AG08396 (cell line): Measurements from ENCODE around the gene FCAR.
"Not testable (repeated sequence)": the region's sequence is repeated elsewhere in the genome, so short reads cannot be mapped to it uniquely, and the experiment has no call there.

Source experiments
- DNase-seq: peaks from one replicate; pipeline ENCODE4 v3.0.0; 2012; ENCODE audit warnings: low spot score, mixed read lengths

Gene FCAR

DNA sequence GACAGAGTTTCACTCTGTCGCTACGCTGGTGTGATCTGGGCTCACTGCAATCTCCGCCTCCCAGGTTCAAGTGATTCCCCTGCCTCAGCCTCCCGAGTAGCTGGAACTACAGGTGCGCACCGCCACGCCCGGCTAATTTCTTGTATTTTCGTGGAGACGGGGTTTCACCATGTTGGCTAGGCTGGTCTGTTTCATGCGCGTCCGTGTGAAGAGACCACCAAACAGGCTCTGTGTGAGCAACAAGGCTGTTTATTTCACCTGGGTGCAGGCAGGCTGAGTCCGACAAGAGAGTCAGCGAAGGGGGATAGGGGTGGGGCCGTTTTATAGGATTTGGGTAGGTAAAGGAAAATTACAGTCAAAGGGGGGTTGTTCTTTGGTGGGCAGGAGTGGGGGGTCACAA, 20.1 kb downstream of the FCAR start:
- DNase-seq, result not testable (repeated sequence)

DNA sequence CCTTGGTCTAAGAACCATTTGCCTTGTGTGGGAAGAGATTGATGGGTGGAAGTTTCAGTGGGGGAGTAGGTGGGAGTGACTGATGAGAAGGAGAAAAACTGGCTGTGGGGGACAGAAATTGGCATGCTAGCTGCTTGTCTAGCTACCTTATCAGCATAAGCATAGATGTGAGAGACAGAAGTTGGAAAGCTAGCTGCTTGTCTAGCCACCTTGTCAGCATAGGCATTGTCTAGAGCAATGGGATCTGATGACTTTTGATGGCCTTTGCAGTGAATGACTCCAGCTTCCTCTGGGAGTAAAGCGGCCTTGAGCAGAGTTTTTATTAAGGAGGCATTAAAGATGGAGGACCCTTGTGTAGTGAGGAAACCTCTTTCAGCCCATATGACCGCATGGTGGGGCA, 22.0 kb downstream of the FCAR start:
- DNase-seq, result no peak

GRCh38 chr19:54898685-54899084, 24.6 kb downstream of the FCAR start:
- DNase-seq, result not testable (repeated sequence)

DNA sequence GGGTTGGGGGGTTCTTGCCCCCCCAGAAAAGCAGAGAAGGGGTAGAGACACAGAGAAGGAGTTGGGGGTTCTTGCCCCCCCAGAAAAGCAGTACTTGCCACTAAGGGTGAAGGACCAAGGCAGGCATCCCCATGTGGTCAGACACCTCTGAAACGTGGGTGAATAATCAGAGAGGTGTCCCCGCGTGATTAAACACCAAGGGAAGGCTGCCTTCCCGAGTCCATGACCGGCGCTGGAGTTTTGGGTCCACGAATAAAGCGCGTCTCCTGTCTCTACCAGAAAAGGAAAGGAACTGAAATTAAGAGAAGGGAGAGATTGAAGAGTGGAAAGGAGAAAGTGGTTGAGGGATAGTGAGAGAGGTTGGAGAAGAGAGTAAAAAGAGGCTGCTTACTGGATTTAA, 25.6 kb downstream of the FCAR start:
- DNase-seq, result not testable (repeated sequence)

DNA sequence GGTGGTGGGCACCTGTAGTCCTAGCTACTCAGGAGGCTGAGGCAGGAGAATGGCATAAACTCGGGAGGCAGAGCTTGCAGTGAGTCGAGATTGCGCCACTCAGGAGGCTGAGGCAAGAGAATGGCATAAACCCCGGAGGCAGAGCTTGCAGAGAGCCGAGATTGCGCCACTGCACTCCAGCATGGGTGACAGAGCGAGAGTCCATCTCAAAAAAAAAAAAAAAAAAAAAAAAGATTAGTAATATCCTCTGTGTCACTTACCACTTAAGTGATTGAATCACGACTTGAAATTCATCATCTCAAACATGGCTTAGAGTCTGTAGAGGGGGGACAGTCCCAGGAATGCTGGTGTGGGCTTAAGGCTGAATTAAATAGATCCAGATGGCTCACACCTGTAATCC, 27.1 kb downstream of the FCAR start:
- DNase-seq, result not testable (repeated sequence)

DNA sequence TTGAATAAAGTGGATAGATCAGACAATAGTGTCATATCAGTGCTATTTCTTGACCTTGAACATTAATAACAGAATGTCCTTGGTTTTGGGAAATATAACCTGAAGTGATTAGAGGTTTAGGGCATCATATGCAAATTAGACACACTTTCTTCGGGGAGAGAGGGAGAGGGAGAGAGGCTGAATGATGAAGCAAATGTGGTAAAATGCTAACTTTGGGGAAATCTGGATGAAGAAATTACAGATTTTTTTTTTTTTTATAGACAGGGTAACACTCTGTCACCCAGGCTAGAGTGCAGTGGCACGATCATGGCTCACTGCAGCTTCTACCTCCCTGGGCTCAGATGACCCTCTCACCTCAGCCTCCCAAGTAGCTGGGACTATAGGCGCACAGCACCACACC, 28.0 kb downstream of the FCAR start:
- no peak for DNase-seq

GRCh38 chr19:54903303-54903702, 29.3 kb downstream of the FCAR start:
- DNase-seq, result no peak

DNA sequence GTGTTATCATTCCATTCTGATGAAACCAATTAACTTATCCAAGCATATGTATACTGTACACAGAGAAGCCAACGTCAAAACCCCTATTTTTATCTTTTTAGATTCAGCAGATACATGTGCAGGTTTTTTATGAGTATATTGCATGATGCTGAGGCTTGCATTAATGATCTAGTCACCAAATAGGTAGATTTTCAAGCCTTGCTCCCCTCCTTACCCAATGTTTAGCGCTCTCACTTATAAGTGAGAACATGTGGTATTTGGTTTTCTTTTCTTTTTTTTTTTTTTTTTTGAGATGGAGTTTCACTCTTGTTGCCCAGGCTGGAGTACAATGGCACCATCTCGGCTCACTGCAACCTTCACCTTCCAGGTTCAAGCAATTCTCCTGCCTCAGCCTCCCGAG, 30.2 kb downstream of the FCAR start:
- DNase-seq, result not testable (repeated sequence)

GRCh38 chr19:54905421-54905802, 31.4 kb downstream of the FCAR start:
- no peak for DNase-seq

- DNase-seq, result no peak
Observed at GRCh38 chr19:54905803-54906511, 31.9 kb downstream of the FCAR start, which contains the start of gene NCR1. NCR1 (plus strand) TSS chr19:54906148; CDS start chr19:54906188, 40 bp downstream.

DNA sequence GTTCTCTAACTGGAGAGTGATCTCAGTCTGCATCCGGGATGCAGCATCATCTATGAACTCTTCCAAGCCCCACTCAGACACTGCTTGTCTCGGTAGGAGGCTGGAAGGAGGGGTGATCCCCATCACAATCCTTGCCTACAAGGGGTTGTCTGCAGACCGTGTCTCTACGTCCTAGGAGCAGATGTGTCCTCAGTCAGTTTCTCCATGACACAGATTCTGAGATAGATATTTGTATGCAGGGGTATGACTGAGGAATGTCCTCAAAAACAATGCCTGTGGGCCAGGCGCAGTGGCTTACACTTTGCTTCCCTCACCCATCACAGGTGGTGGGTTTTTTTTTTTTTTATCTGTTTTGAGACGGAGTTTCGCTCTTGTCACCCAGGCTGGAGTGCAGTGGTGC, 32.8 kb downstream of the FCAR start:
- DNase-seq, result no peak

- DNase-seq, result not testable (repeated sequence)
Observed at GRCh38 chr19:54907899-54908298, 33.9 kb downstream of the FCAR start.

DNA sequence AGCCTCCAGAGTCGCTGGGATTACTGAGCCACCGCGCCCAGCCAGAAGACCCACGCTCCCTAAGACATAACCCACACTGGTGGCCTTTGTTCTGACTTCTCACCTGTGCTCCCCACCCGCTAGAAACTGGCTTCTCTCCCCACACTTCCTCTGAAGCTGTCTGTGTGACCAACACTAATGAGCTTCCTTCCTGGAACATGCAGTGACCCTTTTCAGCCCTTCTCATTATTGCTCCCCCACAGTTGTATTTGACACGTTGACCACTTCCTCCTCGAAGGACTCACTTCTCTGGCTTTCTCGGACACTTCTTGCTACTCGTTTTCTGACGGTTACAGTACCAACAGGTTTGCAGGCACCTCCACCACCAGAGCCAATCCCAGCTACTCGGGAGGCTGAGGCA, 42.8 kb downstream of the FCAR start:
- DNase-seq, result no peak

DNA sequence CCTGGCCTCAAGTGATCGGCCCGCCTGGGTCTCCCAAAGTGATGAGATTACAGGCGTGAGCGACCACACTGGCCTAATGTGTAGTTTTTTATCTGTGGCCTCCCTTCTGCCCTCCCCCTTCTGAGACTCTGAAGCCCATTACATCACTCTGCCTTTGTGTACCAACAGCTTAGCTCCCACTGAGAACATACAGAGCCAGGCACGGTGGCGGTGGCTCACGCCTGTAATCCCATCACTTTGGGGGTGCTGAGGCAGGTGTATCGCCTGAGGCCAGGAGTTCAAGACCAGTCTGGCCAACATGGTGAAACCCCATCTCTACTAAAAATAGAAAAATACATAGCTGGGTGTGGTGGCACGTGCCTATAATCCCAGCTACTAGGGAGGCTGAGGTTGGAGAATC, 44.5 kb downstream of the FCAR start:
- DNase-seq, result no peak

GRCh38 chr19:54919646-54920563, 45.9 kb downstream of the FCAR start:
- not testable (repeated sequence) for DNase-seq

GRCh38 chr19:54921082-54921481, 47.0 kb downstream of the FCAR start:
- no peak for DNase-seq

DNA sequence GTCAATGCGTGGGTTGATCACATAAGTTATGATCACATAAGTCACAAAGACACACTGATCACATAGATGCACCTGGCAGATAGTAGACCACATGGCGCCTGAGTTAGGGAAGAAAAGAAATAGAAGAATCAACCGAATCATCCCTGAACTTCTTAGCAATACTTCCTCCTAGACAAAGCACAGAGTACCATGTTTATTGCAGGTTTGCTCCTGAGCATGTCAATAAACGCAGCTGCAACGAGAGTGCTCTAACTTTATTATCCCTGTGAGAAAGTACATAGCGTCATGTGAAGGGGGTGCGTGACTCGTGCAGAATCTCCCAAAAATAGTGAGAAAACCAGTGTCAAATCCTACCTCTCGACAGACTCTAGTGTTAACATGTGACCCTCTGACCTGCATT, 49.2 kb downstream of the FCAR start:
- DNase-seq, result no peak

DNA sequence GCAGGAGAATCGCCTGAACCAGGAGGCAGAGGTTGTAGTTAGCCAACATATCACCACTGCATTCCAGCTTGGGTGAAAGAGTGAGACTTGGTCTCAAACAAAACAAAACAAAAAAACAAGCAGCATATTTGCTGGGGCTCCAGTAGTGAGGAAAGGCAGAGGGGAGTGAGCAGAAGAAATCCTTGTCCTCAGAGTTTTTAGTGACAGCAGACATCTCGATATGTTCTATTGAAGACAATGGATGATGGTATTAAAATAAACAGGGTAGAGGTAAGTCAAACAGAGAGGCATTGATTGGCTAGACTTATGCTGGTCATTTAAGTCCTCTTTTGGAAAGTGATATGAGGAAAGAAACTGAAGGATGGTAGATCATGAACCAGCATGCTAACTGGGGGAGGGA, 54.3 kb downstream of the FCAR start:
- DNase-seq, result no peak

GRCh38 chr19:54937926-54938325, 63.9 kb downstream of the FCAR start:
- DNase-seq, result no peak

GRCh38 chr19:54938906-54939305, 64.9 kb downstream of the FCAR start:
- DNase-seq, result no peak

DNA sequence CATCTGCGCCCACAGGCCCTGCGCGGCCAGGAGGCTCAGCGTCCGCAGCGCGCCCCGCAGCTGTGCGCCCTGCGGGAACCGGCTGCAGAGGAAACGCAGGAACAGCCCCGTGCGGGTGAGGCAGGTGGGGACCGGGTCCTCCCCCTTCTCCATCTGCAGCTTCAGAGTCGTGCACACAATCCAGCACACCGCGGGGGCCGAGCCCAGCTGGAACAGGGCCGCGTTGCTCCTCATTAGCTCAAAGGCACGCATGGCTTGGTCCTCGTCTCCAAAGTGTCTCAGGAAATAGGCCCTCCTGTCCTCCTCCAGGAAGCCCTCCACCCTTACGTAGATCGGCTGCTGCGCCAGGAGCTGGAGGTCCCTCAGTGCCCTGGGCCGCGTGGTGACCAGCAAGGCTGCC, 65.5 kb downstream of the FCAR start:
- DNase-seq, result not testable (repeated sequence)
